Measurements from ENCODE around the gene HAGH.

The HAGH gene

GRCh38 chr16:1859650-1860049, 33.0 kb upstream of the HAGH start:
- Histone ChIP-seq H3K4me3 (ENCODE audit: low read depth, low read length) (no peak overlapping the region), H3K27ac (no peak overlapping the region), H3K27me3 (ENCODE audit: control insufficient read depth, insufficient read depth, low read length) (no peaks in the 10 kb centered on the region), H3K79me2 (no peaks in the 10 kb centered on the region), H3K9ac (no peak overlapping the region), H3K4me1 (no peaks in the 10 kb centered on the region), H2AFZ (no peak overlapping the region), H3K9me3 (ENCODE audit: control insufficient read depth, low read length) (no peaks in the 10 kb centered on the region), H3K36me3 (ENCODE audit: control insufficient read depth, insufficient read depth, low read length) (no peaks in the 10 kb centered on the region), H3K4me2 (ENCODE audit: low read length) (no peak overlapping the region)
- TF ChIP-seq CTCF (IDR thresholded peaks at IDR 0.05): no peak

- Histone ChIP-seq H3K4me3 (ENCODE audit: low read depth, low read length) (no peak overlapping the region), H3K4me1 (no peaks in the 10 kb centered on the region), H3K4me2 (ENCODE audit: low read length) (no peak overlapping the region), H3K79me2 (no peaks in the 10 kb centered on the region), H3K27ac (no peak overlapping the region), H3K9me3 (ENCODE audit: control insufficient read depth, low read length) (no peaks in the 10 kb centered on the region), H2AFZ (no peak overlapping the region), H3K9ac (no peak overlapping the region), H3K27me3 (ENCODE audit: control insufficient read depth, insufficient read depth, low read length) (no peaks in the 10 kb centered on the region), H3K36me3 (ENCODE audit: control insufficient read depth, insufficient read depth, low read length) (no peaks in the 10 kb centered on the region)
- no peak for TF ChIP-seq CTCF (IDR thresholded peaks at IDR 0.05)
These were observed 31.7 kb upstream of the HAGH start for GRCh38 chr16:1858189-1858865.

GRCh38 chr16:1857433-1858097, 30.9 kb upstream of the HAGH start:
- no peaks in the 10 kb centered on the region for H3K79me2 ChIP-seq
- no peaks in the 10 kb centered on the region for H3K4me1 ChIP-seq
- no peaks in the 10 kb centered on the region for H3K36me3 ChIP-seq (ENCODE audit: control insufficient read depth, insufficient read depth, low read length)
- no peak for TF ChIP-seq CTCF (IDR thresholded peaks at IDR 0.05)
- H3K27ac ChIP-seq: no peak overlapping the region
- H3K9me3 ChIP-seq (ENCODE audit: control insufficient read depth, low read length): no peaks in the 10 kb centered on the region
- H3K4me3 ChIP-seq (ENCODE audit: low read depth, low read length): no peak overlapping the region
- no peak overlapping the region for H2AFZ ChIP-seq
- H3K9ac ChIP-seq: no peak overlapping the region
- no peaks in the 10 kb centered on the region for H3K27me3 ChIP-seq (ENCODE audit: control insufficient read depth, insufficient read depth, low read length)
- H3K4me2 ChIP-seq (ENCODE audit: low read length): no peak overlapping the region

- H2AFZ ChIP-seq: no peak overlapping the region
- H3K4me3 ChIP-seq (ENCODE audit: low read depth, low read length): no peak overlapping the region
- H3K9ac ChIP-seq: no peak overlapping the region
- H3K9me3 ChIP-seq (ENCODE audit: control insufficient read depth, low read length): no peaks in the 10 kb centered on the region
- H3K4me1 ChIP-seq: no peaks in the 10 kb centered on the region
- H3K36me3 ChIP-seq (ENCODE audit: control insufficient read depth, insufficient read depth, low read length): no peaks in the 10 kb centered on the region
- H3K27ac ChIP-seq: no peak overlapping the region
- no peaks in the 10 kb centered on the region for H3K27me3 ChIP-seq (ENCODE audit: control insufficient read depth, insufficient read depth, low read length)
- no peak for TF ChIP-seq CTCF (IDR thresholded peaks at IDR 0.05)
- H3K79me2 ChIP-seq: no peaks in the 10 kb centered on the region
- no peak overlapping the region for H3K4me2 ChIP-seq (ENCODE audit: low read length)
These were observed 25.2 kb upstream of the HAGH start for GRCh38 chr16:1851793-1852192.

GRCh38 chr16:1850981-1851380, 24.4 kb upstream of the HAGH start:
- Histone ChIP-seq H3K79me2 (no peaks in the 10 kb centered on the region), H3K9me3 (ENCODE audit: control insufficient read depth, low read length) (no peaks in the 10 kb centered on the region), H2AFZ (no peak overlapping the region), H3K4me1 (no peaks in the 10 kb centered on the region), H3K36me3 (ENCODE audit: control insufficient read depth, insufficient read depth, low read length) (no peaks in the 10 kb centered on the region), H3K4me2 (ENCODE audit: low read length) (no peak overlapping the region), H3K9ac (no peak overlapping the region), H3K4me3 (ENCODE audit: low read depth, low read length) (no peak overlapping the region), H3K27me3 (ENCODE audit: control insufficient read depth, insufficient read depth, low read length) (no peaks in the 10 kb centered on the region), H3K27ac (no peak overlapping the region)
- TF ChIP-seq CTCF (IDR thresholded peaks at IDR 0.05): no peak
